GM18861 (cell line): ENCODE results near the gene TSPAN11.
"Not testable (repeated sequence)": the region's sequence is repeated elsewhere in the genome, so short reads cannot be mapped to it uniquely, and the experiment has no call there.

Source experiments
- ATAC-seq: cut with Tn5 transposase; IDR thresholded peaks from one replicate; pipeline ENCODE4 v1.9.1; 2021; ENCODE audit not compliant: unreplicated experiment

Gene TSPAN11

GRCh38 chr12:30926243-30927221 lies at the start of gene TSPAN11:
TSS of gene TSPAN11 (plus strand) at chr12:30926748. CDS start at chr12:30953992, 27,244 bp downstream.
- ATAC-seq = no peak

- no peak for ATAC-seq
Observed at GRCh38 chr12:30877105-30877875, 49.3 kb upstream of the TSPAN11 start.

GRCh38 chr12:30878024-30878423 lies 48.5 kb upstream of the TSPAN11 start:
- ATAC-seq = no peak

- no peak for ATAC-seq
Observed at GRCh38 chr12:30880061-30880460, 46.5 kb upstream of the TSPAN11 start.

- no peak for ATAC-seq
Observed at GRCh38 chr12:30880813-30881212, 45.7 kb upstream of the TSPAN11 start.

- no peak for ATAC-seq
Observed at GRCh38 chr12:30882706-30883105, 43.8 kb upstream of the TSPAN11 start.

GRCh38 chr12:30884799-30885198 lies 41.7 kb upstream of the TSPAN11 start:
- ATAC-seq = no peak

- no peak for ATAC-seq
Observed at GRCh38 chr12:30885321-30885720, 41.2 kb upstream of the TSPAN11 start.

- no peak for ATAC-seq
Observed at GRCh38 chr12:30887226-30887625, 39.3 kb upstream of the TSPAN11 start.

- ATAC-seq = no peak
Observed at GRCh38 chr12:30888241-30888640, 38.3 kb upstream of the TSPAN11 start.

- ATAC-seq = not testable (repeated sequence)
Observed at GRCh38 chr12:30894531-30894930, 32.0 kb upstream of the TSPAN11 start.

- ATAC-seq = no peak
Observed at GRCh38 chr12:30896461-30896860, 30.1 kb upstream of the TSPAN11 start.

GRCh38 chr12:30898846-30899245 lies 27.7 kb upstream of the TSPAN11 start:
- no peak for ATAC-seq

- ATAC-seq = no peak
Observed at GRCh38 chr12:30900351-30900750, 26.2 kb upstream of the TSPAN11 start.

- no peak for ATAC-seq
Observed at GRCh38 chr12:30902001-30902400, 24.5 kb upstream of the TSPAN11 start.

- no peak for ATAC-seq
Observed at GRCh38 chr12:30902596-30902995, 24.0 kb upstream of the TSPAN11 start.

- no peak for ATAC-seq
Observed at GRCh38 chr12:30905463-30906009, 21.0 kb upstream of the TSPAN11 start.

- ATAC-seq = no peak
Observed at GRCh38 chr12:30908076-30908721, 18.3 kb upstream of the TSPAN11 start.

- ATAC-seq = no peak
Observed at GRCh38 chr12:30908722-30909348, 17.7 kb upstream of the TSPAN11 start.

- ATAC-seq = no peak
Observed at GRCh38 chr12:30909349-30910037, 17.1 kb upstream of the TSPAN11 start.
